A673 (cell line): ENCODE results near the gene YAF2. TPM values are rescaled to one million over a fixed set of nuclear protein-coding genes. Genes with fewer than 3 reads are reported as not detected.

Experiments used
- BruUV-seq: library from RNA; stranded (reverse); fragments of 400-500 nt; replicated peaks from 2 replicates; lab custom pipeline; 2021; lab: Mats Ljungman, UMichigan
- CTCF ChIA-PET: fragments of 300-600 bp; sonication (Branson Sonifier 250); formaldehyde crosslinking; loops from one replicate; lab custom pipeline; 2022; ENCODE audit warnings: antibody characterized with exemption; lab: Charles Lee
- POLR2A ChIA-PET: fragments of 300-600 bp; sonication (Branson Sonifier 250); formaldehyde crosslinking; loops from one replicate; lab custom pipeline; 2022; ENCODE audit warnings: antibody characterized with exemption; ENCODE audit not compliant: low non-redundant PET; lab: Charles Lee
- DNase-seq: peaks from one replicate; pipeline ENCODE4 v3.0.0-alpha.2; 2015; ENCODE audit warnings: low spot score
- H3K27ac ChIP-seq: fragments of 200-600 bp; sonication (generic); 2 replicates; pipeline ENCODE4 v1.5.1; 2016; ENCODE audit warnings: mixed run types, low read depth, mild to moderate bottlenecking, mixed read lengths, antibody characterized with exemption, low read length; ENCODE audit not compliant: poor library complexity, severe bottlenecking
- H3K27me3 ChIP-seq: fragments of 200-600 bp; sonication (generic); replicated peaks from 2 replicates; pipeline ENCODE4 v1.6.1; 2017; ENCODE audit warnings: mixed run types, low read depth, mild to moderate bottlenecking, mixed read lengths, antibody characterized with exemption, low read length; ENCODE audit not compliant: insufficient read depth, poor library complexity
- H3K36me3 ChIP-seq: fragments of 200-600 bp; sonication (generic); 2 replicates; pipeline ENCODE4 v1.6.1; 2016; ENCODE audit warnings: mixed run types, mild to moderate bottlenecking, mixed read lengths, antibody characterized with exemption, low read length; ENCODE audit not compliant: insufficient read depth, poor library complexity, severe bottlenecking
- H3K4me1 ChIP-seq: fragments of 200-600 bp; sonication (generic); 2 replicates; pipeline ENCODE4 v1.6.1; 2017; ENCODE audit warnings: mixed run types, mild to moderate bottlenecking, mixed read lengths, antibody characterized with exemption, low read length; ENCODE audit not compliant: insufficient read depth, poor library complexity, severe bottlenecking
- H3K4me3 ChIP-seq: fragments of 200-600 bp; sonication (generic); 2 replicates; pipeline ENCODE4 v1.5.1; 2016; ENCODE audit warnings: low read depth, mixed run types, mild to moderate bottlenecking, mixed read lengths, low read length; ENCODE audit not compliant: poor library complexity, severe bottlenecking
- H3K9me3 ChIP-seq: fragments of 200-600 bp; sonication (generic); 2 replicates; pipeline ENCODE4 v1.6.1; 2016; ENCODE audit warnings: mixed run types, low read depth, mild to moderate bottlenecking, mixed read lengths, antibody characterized with exemption, low read length; ENCODE audit not compliant: poor library complexity, severe bottlenecking
- CTCF ChIP-seq: fragments of 300-800, 200-600 bp; sonication (generic); conservative IDR thresholded peaks from 2 replicates; pipeline ENCODE4 v1.5.1; 2017; ENCODE audit warnings: low read depth, mild to moderate bottlenecking, antibody characterized with exemption, low read length, moderate library complexity, mixed read lengths
- EZH2 ChIP-seq: fragments of 200-600 bp; sonication (generic); IDR thresholded peaks from 2 replicates; pipeline ENCODE4 v1.6.1; 2017; ENCODE audit warnings: borderline replicate concordance, low read depth, mild to moderate bottlenecking, mixed read lengths, antibody characterized with exemption, low read length; ENCODE audit not compliant: poor library complexity, severe bottlenecking
- intact Hi-C: fragments of 100-400 bp; cut with micrococcal nuclease; formaldehyde crosslinking; loops from one replicate; pipeline ENCODE4 v1.10.0; 2022; ENCODE audit not compliant: unreplicated experiment
- total RNA-seq: library from RNA; stranded (reverse); gene quantifications from 2 replicates; pipeline ENCODE4 v1.2.3, GENCODE V29; 2021

Gene YAF2
- total RNA-seq, 1 experiment from 2014 or later, result 32.9 TPM

- Histone ChIP-seq H3K4me1 (peaks cover 21% of the 10 kb centered on the region), H3K9me3 (no peaks in the 10 kb centered on the region), H3K36me3 (no peaks in the 10 kb centered on the region), H3K27me3 (no peaks in the 10 kb centered on the region), H3K4me3 (peak overlapping the region; percentile 83), H3K27ac (peak overlapping the region; percentile 71)
- TSS peak; percentile 42 for BruUV-seq
- POLR2A ChIA-PET, result no interaction called here
- no peak for DNase-seq
- CTCF ChIA-PET, result no interaction called here
- no peak for TF ChIP-seq EZH2
- TF ChIP-seq CTCF, result no peak
- intact Hi-C loops, result loop anchor here (5.0 kb wide), 1 partner anchor 184 kb away; the partner anchor contains the start of genes PPHLN1 and ZCRB1
These were observed 94.4 kb downstream of the YAF2 start for GRCh38 chr12:42143452-42144157.

GRCh38 chr12:42141981-42142606 lies 96.0 kb downstream of the YAF2 start:
- POLR2A ChIA-PET, result no interaction called here
- intact Hi-C loops, result loop anchor here (5.0 kb wide), 1 partner anchor 185 kb away; the partner anchor contains the start of genes PPHLN1 and ZCRB1
- no peaks in the 10 kb centered on the region for H3K9me3 ChIP-seq
- peaks cover 21% of the 10 kb centered on the region for H3K4me1 ChIP-seq
- CTCF ChIA-PET, result no interaction called here
- TF ChIP-seq CTCF, result no peak
- no peak for TF ChIP-seq EZH2
- DNase-seq, result no peak
- no peaks in the 10 kb centered on the region for H3K36me3 ChIP-seq
- H3K4me3 ChIP-seq, result no peak overlapping the region
- no peaks in the 10 kb centered on the region for H3K27me3 ChIP-seq
- no TSS peak for BruUV-seq
- H3K27ac ChIP-seq, result no peak overlapping the region

GRCh38 chr12:42140901-42141300 lies 97.1 kb downstream of the YAF2 start:
- H3K36me3 ChIP-seq, result no peaks in the 10 kb centered on the region
- H3K9me3 ChIP-seq, result no peaks in the 10 kb centered on the region
- H3K4me1 ChIP-seq, result peaks cover 22% of the 10 kb centered on the region
- H3K27ac ChIP-seq, result no peak overlapping the region
- no TSS peak for BruUV-seq
- H3K4me3 ChIP-seq, result no peak overlapping the region
- intact Hi-C loops, result loop anchor here (5.0 kb wide), 1 partner anchor 186 kb away; the partner anchor contains the start of genes PPHLN1 and ZCRB1
- POLR2A ChIA-PET, result no interaction called here
- no peaks in the 10 kb centered on the region for H3K27me3 ChIP-seq
- no peak for DNase-seq
- CTCF ChIA-PET, result no interaction called here
- no peak for TF ChIP-seq EZH2
- no peak for TF ChIP-seq CTCF
